Prostate gland (tissue), 2 donors: ENCODE results near the gene SNRK. TPM values are rescaled to one million over a fixed set of nuclear protein-coding genes. Genes with fewer than 3 reads are reported as not detected.

Experiments
- DNase-seq: peaks from one replicate; pipeline ENCODE4 v3.0.0-alpha.2; 2019; ENCODE audit warnings: low spot score
- H3K27ac ChIP-seq, 2 donors: fragments of 200-600 bp; sonication (generic); 2 replicates each; pipeline ENCODE4 v1.5.1; 2017 to 2019
- H3K27me3 ChIP-seq: fragments of 200-600 bp; sonication (generic); replicated peaks from 2 replicates; pipeline ENCODE4 v1.5.1; 2019; ENCODE audit not compliant: insufficient read depth
- H3K36me3 ChIP-seq, 2 donors: fragments of 200-600 bp; sonication (generic); 1 replicate in 1 of 2; 2 replicates in 1 of 2; pipeline versions ENCODE4 v1.5.1 to v1.8.1; 2017 to 2019
- H3K4me1 ChIP-seq: fragments of 200-600 bp; sonication (generic); replicated peaks from 2 replicates; pipeline ENCODE4 v1.5.1; 2019
- H3K4me3 ChIP-seq, 2 donors: fragments of 200-600 bp; sonication (generic); 2 replicates each; pipeline ENCODE4 v1.5.1; 2017 to 2019
- H3K9me3 ChIP-seq: fragments of 200-600 bp; sonication (generic); 2 replicates; pipeline ENCODE4 v1.5.1; 2017
- CTCF ChIP-seq, 4 experiments: fragments of 200-600 bp in 2 of 4; fragments of 450-650 bp in 2 of 4; sonication (generic) in 2 of 4; IDR thresholded peaks; 1 replicate in 3 of 4; 2 replicates in 1 of 4; pipeline ENCODE4 v1.5.1; 2016 to 2019; ENCODE audit warnings: antibody characterized with exemption in 4 of 4, mild to moderate bottlenecking in 2 of 4, moderate library complexity in 2 of 4
- POLR2A ChIP-seq: fragments of 450-650 bp; IDR thresholded peaks from one replicate; pipeline ENCODE4 v1.6.1; 2016; ENCODE audit warnings: antibody characterized with exemption, mild to moderate bottlenecking
- POLR2AphosphoS5 ChIP-seq: sonication (generic); formaldehyde crosslinking; IDR thresholded peaks from one replicate; pipeline ENCODE4 v1.6.1; 2017; ENCODE audit warnings: antibody characterized with exemption
- WGBS: methylation state at CpG from one replicate; pipeline ENCODE4 v1.1.5; 2018; 5-methylcytosine and 5-hydroxymethylcytosine counted together
- intact Hi-C: fragments of 100-400 bp; cut with DNase I; formaldehyde crosslinking; loops from one replicate; pipeline ENCODE4 v1.14.2; 2022
- total RNA-seq, 2 donors: library from RNA; depleted of rRNA; stranded (reverse); fragments of >200 nt; gene quantifications; one replicate each; pipeline ENCODE4 v1.1.0, GENCODE V29; 2016

SNRK gene
- total RNA-seq, 2 donors from 2014 or later: 18.9 to 38.1 TPM

GRCh38 chr3:43341788-43342187 lies 55.4 kb downstream of the SNRK start:
- no peak overlapping the region for H3K27ac ChIP-seq
- 89% methylated on average over 2 of the region's 2 CpGs for WGBS
- no peaks in the 10 kb centered on the region for H3K27me3 ChIP-seq
- no peak overlapping the region for H3K4me3 ChIP-seq
- no peak for TF ChIP-seq CTCF (IDR thresholded peaks at IDR 0.05)
- TF ChIP-seq POLR2A: no peak
- no peak for TF ChIP-seq POLR2AphosphoS5
- H3K4me1 ChIP-seq: no peaks in the 10 kb centered on the region
- no peak for DNase-seq
- intact Hi-C loops: no loop called here
- H3K36me3 ChIP-seq: peaks cover 0 to 5% of the 10 kb centered on the region in 2 donors
- H3K9me3 ChIP-seq: no peaks in the 10 kb centered on the region

- no peak for DNase-seq
- Histone ChIP-seq H3K36me3 (peaks cover 0 to 9% of the 10 kb centered on the region in 2 donors), H3K27ac (no peak overlapping the region)
Measured at GRCh38 chr3:43343185-43343584, 56.8 kb downstream of the SNRK start.

GRCh38 chr3:43343815-43344214 lies 57.5 kb downstream of the SNRK start:
- intact Hi-C loops: no loop called here
- DNase-seq: no peak
- Histone ChIP-seq H3K36me3 (peaks cover 0 to 9% of the 10 kb centered on the region in 2 donors), H3K27ac (no peak overlapping the region), H3K27me3 (no peaks in the 10 kb centered on the region), H3K4me3 (no peak overlapping the region), H3K9me3 (no peaks in the 10 kb centered on the region), H3K4me1 (no peaks in the 10 kb centered on the region)
- TF ChIP-seq CTCF (IDR thresholded peaks at IDR 0.05) (no peak), POLR2AphosphoS5 (no peak), POLR2A (no peak)
- WGBS: 85% methylated on average over 3 of the region's 3 CpGs

More at GRCh38 chr3:43343185-43343584, 56.8 kb downstream of the SNRK start:
- WGBS: 79% methylated on average over 4 of the region's 4 CpGs
- Histone ChIP-seq H3K4me1 (no peaks in the 10 kb centered on the region), H3K27me3 (no peaks in the 10 kb centered on the region), H3K9me3 (no peaks in the 10 kb centered on the region), H3K4me3 (no peak overlapping the region)
- intact Hi-C loops: no loop called here
- TF ChIP-seq POLR2AphosphoS5 (no peak), POLR2A (no peak), CTCF (IDR thresholded peaks at IDR 0.05) (no peak)

- Histone ChIP-seq H3K4me3 (no peak overlapping the region), H3K27ac (no peak overlapping the region), H3K9me3 (no peaks in the 10 kb centered on the region), H3K36me3 (peaks cover 0 to 9% of the 10 kb centered on the region in 2 donors), H3K27me3 (no peaks in the 10 kb centered on the region), H3K4me1 (no peaks in the 10 kb centered on the region)
- DNase-seq: no peak
- 100% methylated on average over 3 of the region's 3 CpGs for WGBS
- TF ChIP-seq POLR2A (no peak), POLR2AphosphoS5 (no peak), CTCF (IDR thresholded peaks at IDR 0.05) (no peak)
- intact Hi-C loops: no loop called here
Measured at GRCh38 chr3:43344520-43344919, 58.2 kb downstream of the SNRK start.

- intact Hi-C loops: no loop called here
- Histone ChIP-seq H3K36me3 (peaks cover 0 to 9% of the 10 kb centered on the region in 2 donors), H3K27ac (no peak overlapping the region), H3K9me3 (no peaks in the 10 kb centered on the region), H3K4me3 (no peak overlapping the region), H3K4me1 (no peaks in the 10 kb centered on the region), H3K27me3 (no peaks in the 10 kb centered on the region)
- WGBS: 92% methylated on average over 4 of the region's 4 CpGs
- TF ChIP-seq CTCF (IDR thresholded peaks at IDR 0.05) (no peak), POLR2A (no peak), POLR2AphosphoS5 (no peak)
- no peak for DNase-seq
Measured at GRCh38 chr3:43345246-43345645, 58.9 kb downstream of the SNRK start.
